Ishikawa (cell line): ENCODE data around the gene TMEM164.

ENCODE experiments used
- CEBPB ChIP-seq: IDR thresholded peaks from 2 replicates; pipeline ENCODE4 v1.6.1; 2012
- EGR1 ChIP-seq: IDR thresholded peaks from 2 replicates; pipeline ENCODE4 v1.6.1; 2012
- EP300 ChIP-seq: IDR thresholded peaks from 2 replicates; pipeline ENCODE4 v1.6.1; 2012; ENCODE audit warnings: borderline replicate concordance
- NFIC ChIP-seq: IDR thresholded peaks from 2 replicates; pipeline ENCODE4 v1.6.1; 2012
- RAD21 ChIP-seq: IDR thresholded peaks from 2 replicates; pipeline ENCODE4 v1.6.1; 2012; ENCODE audit warnings: low read depth
- TAF1 ChIP-seq: IDR thresholded peaks from 2 replicates; pipeline ENCODE4 v1.6.1; 2012; ENCODE audit warnings: low read depth, mild to moderate bottlenecking
- TF ChIP-seq, protein P1 (sequence below): IDR thresholded peaks from 2 replicates; pipeline ENCODE4 v1.6.1; 2012
- TF ChIP-seq, protein P2 (sequence below): IDR thresholded peaks from 2 replicates; pipeline ENCODE4 v1.6.1; 2012; ENCODE audit warnings: low read depth, mild to moderate bottlenecking

DNA sequence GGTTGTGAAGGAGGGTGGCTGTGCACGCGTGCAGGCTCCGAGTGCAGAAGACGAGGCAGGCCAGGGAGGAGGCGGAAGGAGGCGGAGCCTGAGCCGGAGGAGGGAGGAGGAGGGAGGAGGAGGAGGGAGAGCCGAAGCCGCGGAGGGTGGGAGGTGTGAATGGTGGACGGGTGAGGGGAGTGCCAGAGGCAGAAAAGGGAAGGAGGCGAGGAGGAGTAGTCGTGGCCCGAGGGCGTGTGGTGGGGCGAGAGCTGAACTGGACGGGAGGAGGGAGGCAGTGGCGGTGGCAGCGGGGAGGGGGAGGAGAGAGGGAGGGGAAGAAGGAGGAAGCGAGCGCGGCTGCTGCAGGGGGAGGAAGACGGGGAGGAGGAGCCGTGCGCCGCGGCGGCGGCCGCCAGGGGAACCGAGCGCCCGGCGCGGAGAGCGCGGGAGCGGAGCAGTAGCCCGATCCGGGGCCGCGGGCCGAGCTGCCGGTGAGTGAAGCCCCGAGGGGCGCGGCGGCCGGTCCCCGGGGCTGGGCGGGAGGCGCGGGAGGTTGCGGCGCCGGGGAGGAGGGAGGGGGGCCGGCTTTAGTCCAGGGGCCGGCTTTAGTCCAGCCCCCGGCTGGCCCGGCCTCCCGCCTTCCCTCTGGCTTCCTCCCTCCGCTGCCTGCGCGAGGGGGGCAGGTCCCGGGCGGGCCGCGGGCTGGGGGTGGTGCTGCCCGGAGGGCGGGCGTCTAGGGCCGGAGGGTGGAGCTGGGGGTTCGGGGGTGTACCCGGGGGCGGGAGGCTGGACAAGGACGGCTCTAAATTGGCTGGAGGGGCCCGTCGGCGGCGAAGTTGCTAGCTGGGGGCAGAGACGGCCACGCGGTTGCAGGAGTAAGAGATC lies at the start of gene TMEM164:
- TF ChIP-seq EP300 (no peak), NFIC (no peak), TAF1 (no peak), RAD21 (no peak), EGR1 (no peak), CEBPB (no peak)
- TF ChIP-seq, protein P1, sequence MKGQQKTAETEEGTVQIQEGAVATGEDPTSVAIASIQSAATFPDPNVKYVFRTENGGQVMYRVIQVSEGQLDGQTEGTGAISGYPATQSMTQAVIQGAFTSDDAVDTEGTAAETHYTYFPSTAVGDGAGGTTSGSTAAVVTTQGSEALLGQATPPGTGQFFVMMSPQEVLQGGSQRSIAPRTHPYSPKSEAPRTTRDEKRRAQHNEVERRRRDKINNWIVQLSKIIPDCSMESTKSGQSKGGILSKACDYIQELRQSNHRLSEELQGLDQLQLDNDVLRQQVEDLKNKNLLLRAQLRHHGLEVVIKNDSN, result no peak
- TF ChIP-seq, protein P2, sequence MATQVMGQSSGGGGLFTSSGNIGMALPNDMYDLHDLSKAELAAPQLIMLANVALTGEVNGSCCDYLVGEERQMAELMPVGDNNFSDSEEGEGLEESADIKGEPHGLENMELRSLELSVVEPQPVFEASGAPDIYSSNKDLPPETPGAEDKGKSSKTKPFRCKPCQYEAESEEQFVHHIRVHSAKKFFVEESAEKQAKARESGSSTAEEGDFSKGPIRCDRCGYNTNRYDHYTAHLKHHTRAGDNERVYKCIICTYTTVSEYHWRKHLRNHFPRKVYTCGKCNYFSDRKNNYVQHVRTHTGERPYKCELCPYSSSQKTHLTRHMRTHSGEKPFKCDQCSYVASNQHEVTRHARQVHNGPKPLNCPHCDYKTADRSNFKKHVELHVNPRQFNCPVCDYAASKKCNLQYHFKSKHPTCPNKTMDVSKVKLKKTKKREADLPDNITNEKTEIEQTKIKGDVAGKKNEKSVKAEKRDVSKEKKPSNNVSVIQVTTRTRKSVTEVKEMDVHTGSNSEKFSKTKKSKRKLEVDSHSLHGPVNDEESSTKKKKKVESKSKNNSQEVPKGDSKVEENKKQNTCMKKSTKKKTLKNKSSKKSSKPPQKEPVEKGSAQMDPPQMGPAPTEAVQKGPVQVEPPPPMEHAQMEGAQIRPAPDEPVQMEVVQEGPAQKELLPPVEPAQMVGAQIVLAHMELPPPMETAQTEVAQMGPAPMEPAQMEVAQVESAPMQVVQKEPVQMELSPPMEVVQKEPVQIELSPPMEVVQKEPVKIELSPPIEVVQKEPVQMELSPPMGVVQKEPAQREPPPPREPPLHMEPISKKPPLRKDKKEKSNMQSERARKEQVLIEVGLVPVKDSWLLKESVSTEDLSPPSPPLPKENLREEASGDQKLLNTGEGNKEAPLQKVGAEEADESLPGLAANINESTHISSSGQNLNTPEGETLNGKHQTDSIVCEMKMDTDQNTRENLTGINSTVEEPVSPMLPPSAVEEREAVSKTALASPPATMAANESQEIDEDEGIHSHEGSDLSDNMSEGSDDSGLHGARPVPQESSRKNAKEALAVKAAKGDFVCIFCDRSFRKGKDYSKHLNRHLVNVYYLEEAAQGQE, result no peak
